Endothelial cell of umbilical vein (primary cell): ENCODE measurements around the gene GALT. TPM values are rescaled to one million over a fixed set of nuclear protein-coding genes. Genes with fewer than 3 reads are reported as not detected.

ENCODE experiments used
- BruUV-seq: library from RNA; stranded (reverse); fragments of 400-500 nt; replicated peaks from 2 replicates; lab custom pipeline; 2021; lab: Mats Ljungman, UMichigan
- CTCF ChIA-PET: fragments of 300-600, 350-600 bp; sonication (Branson Sonifier 250); formaldehyde crosslinking; loops from one replicate; lab custom pipeline; 2021; ENCODE audit warnings: antibody characterized with exemption, inconsistent platforms; lab: Charles Lee
- POLR2A ChIA-PET: fragments of 300-600, 350-600 bp; sonication (Branson Sonifier 250); formaldehyde crosslinking; loops from one replicate; lab custom pipeline; 2021; ENCODE audit warnings: antibody characterized with exemption, inconsistent platforms; lab: Charles Lee
- DNase-seq: peaks from one replicate; pipeline ENCODE4 v3.0.0-alpha.2; 2011; ENCODE audit warnings: low read depth, low spot score
- FAIRE-seq: peaks from 2 replicates; lab custom pipeline; 2011; peaks lifted over from hg19 to GRCh38; lab: Jason Lieb, UNC
- H2AFZ ChIP-seq: 2 replicates; pipeline ENCODE4 v1.6.0; 2012; ENCODE audit warnings: low read depth, low read length, control low read depth, inconsistent platforms
- H3K27ac ChIP-seq: 2 replicates; pipeline ENCODE4 v1.5.1; 2011; ENCODE audit warnings: low read depth, mild to moderate bottlenecking, control low read depth, low read length, moderate library complexity; ENCODE audit not compliant: insufficient read depth
- H3K27me3 ChIP-seq, 2 experiments: 2 replicates each; pipeline versions ENCODE4 v1.6.0 to v1.6.1; 2011; ENCODE audit warnings: low read length in 2 of 2, mixed read lengths in 1 of 2; ENCODE audit not compliant: control insufficient read depth in 2 of 2, insufficient read depth in 2 of 2
- H3K36me3 ChIP-seq, 2 experiments: 2 replicates in 1 of 2; 3 replicates in 1 of 2; pipeline ENCODE4 v1.5.1; 2011; ENCODE audit warnings: low read length in 2 of 2, mild to moderate bottlenecking in 1 of 2, moderate library complexity in 1 of 2; ENCODE audit not compliant: control insufficient read depth in 2 of 2, insufficient read depth in 2 of 2; ENCODE audit errors: extremely low read depth in 1 of 2
- H3K4me1 ChIP-seq: 3 replicates; pipeline ENCODE4 v1.5.1; 2011; ENCODE audit warnings: mild to moderate bottlenecking, low read length; ENCODE audit not compliant: control insufficient read depth, insufficient read depth; ENCODE audit errors: extremely low read depth
- H3K4me2 ChIP-seq: 2 replicates; pipeline ENCODE4 v1.6.1; 2011; ENCODE audit warnings: low read length, control low read depth, mixed read lengths; ENCODE audit not compliant: insufficient read depth
- H3K4me3 ChIP-seq, 3 experiments: fragments of 200-600 bp in 1 of 3; sonication (generic), shearing (Covaris generic) in 1 of 3; replicated peaks in 1 of 3; 2 replicates each; pipeline ENCODE4 v1.5.1; 2011 to 2016; ENCODE audit warnings: control low read depth in 3 of 3, low read length in 3 of 3, mild to moderate bottlenecking in 2 of 3, inconsistent platforms in 1 of 3, low read depth in 1 of 3, moderate library complexity in 1 of 3; ENCODE audit not compliant: insufficient read depth in 1 of 3
- H3K79me2 ChIP-seq: 2 replicates; pipeline ENCODE4 v1.6.0; 2012; ENCODE audit warnings: low read length, inconsistent platforms; ENCODE audit not compliant: control insufficient read depth, insufficient read depth
- H3K9ac ChIP-seq: replicated peaks from 2 replicates; pipeline ENCODE3; 2011; ENCODE audit warnings: low read length, control low read depth; ENCODE audit not compliant: insufficient read depth; ENCODE audit errors: extremely low read depth
- H3K9me1 ChIP-seq: replicated peaks from 3 replicates; pipeline ENCODE4 v1.6.0; 2011; ENCODE audit warnings: mild to moderate bottlenecking, low read length; ENCODE audit not compliant: control insufficient read depth, insufficient read depth; ENCODE audit errors: extremely low read depth
- H3K9me3 ChIP-seq: replicated peaks from 2 replicates; pipeline ENCODE4 v1.5.1; 2012; ENCODE audit warnings: low read length, inconsistent platforms; ENCODE audit not compliant: control insufficient read depth, insufficient read depth
- H4K20me1 ChIP-seq: replicated peaks from 2 replicates; pipeline ENCODE3; 2011; ENCODE audit warnings: mild to moderate bottlenecking, low read length; ENCODE audit not compliant: control insufficient read depth, insufficient read depth; ENCODE audit errors: extremely low read depth
- EZH2 ChIP-seq: IDR thresholded peaks from 2 replicates; pipeline ENCODE4 v1.6.1; 2012; ENCODE audit warnings: borderline replicate concordance, low read depth, mild to moderate bottlenecking, moderate library complexity, low read length, inconsistent platforms; ENCODE audit not compliant: severe bottlenecking
- FOS ChIP-seq: IDR thresholded peaks from 2 replicates; pipeline ENCODE4 v1.6.1; 2011; ENCODE audit warnings: mild to moderate bottlenecking, low read length, moderate library complexity, borderline replicate concordance; ENCODE audit not compliant: insufficient read depth
- GATA2 ChIP-seq: IDR thresholded peaks from 2 replicates; pipeline ENCODE4 v1.7.0; 2011; ENCODE audit warnings: low read depth, mild to moderate bottlenecking, moderate library complexity, mixed read lengths, low read length; ENCODE audit not compliant: insufficient read length, insufficient read depth
- JUN ChIP-seq: IDR thresholded peaks from 2 replicates; pipeline ENCODE4 v1.6.1; 2011; ENCODE audit warnings: borderline replicate concordance, low read depth; ENCODE audit not compliant: insufficient read length, insufficient read depth
- MYC ChIP-seq: IDR thresholded peaks from one replicate; pipeline ENCODE4 v1.6.1; 2011; ENCODE audit warnings: mild to moderate bottlenecking, low read depth, low read length
- POLR2A ChIP-seq: IDR thresholded peaks from 2 replicates; pipeline ENCODE4 v1.6.1; 2012; ENCODE audit warnings: low read depth, mild to moderate bottlenecking, control low read depth, low read length
- POLR2AphosphoS5 ChIP-seq: IDR thresholded peaks from 2 replicates; pipeline ENCODE4 v1.6.1; 2012; ENCODE audit warnings: low read depth, mild to moderate bottlenecking, control low read depth, low read length, moderate library complexity; ENCODE audit not compliant: insufficient read depth
- dilution Hi-C: fragments of 300-500 bp; cut with MboI; formaldehyde crosslinking; loops from one replicate; pipeline ENCODE4 v1.15.0; 2019; ENCODE audit warnings: low sequenced_read_pairs; ENCODE audit not compliant: extremely low pct_ligation_motif_present
- intact Hi-C: fragments of 100-400 bp; cut with micrococcal nuclease; formaldehyde crosslinking; loops from one replicate; pipeline ENCODE4 v1.10.0; 2022
- polyA plus RNA-seq, 4 experiments: library from polyadenylated mRNA; depleted of rRNA in 3 of 4; stranded (reverse) in 3 of 4; unstranded in 1 of 4; fragments of >200 nt; gene quantifications; 2 replicates each; pipeline versions ENCODE4 v1.2.1 to v1.2.3, GENCODE V29; 2011 to 2012; ENCODE audit warnings: missing spikeins in 1 of 4
- total RNA-seq: library from RNA; stranded (reverse); gene quantifications from 2 replicates; pipeline ENCODE4 v1.2.3, GENCODE V29; 2021

Gene GALT
- total and polyA plus RNA-seq, 2 donors (not counting 3 experiments of a cell fraction or from before 2014, with no cell fraction given), result 36.6 to 58.5 TPM

DNA sequence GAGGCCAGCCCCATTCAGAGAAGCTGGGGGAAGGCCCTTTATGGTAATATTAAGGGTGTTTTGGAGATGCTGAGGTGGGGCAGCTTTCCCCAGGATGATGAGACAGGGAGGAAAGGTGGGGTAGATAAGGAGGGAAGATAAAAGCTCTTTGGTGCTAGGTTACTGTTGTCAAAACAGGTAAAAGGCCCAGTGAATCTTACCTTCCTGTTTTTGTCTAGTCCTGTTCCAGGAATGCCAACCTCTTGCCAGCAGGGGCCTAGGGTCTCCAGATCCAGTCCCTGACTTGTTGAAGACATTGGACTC is 16.8 kb downstream of the GALT start:
- Histone ChIP-seq H3K79me2 (no peaks in the 10 kb centered on the region), H3K4me2 (no peak overlapping the region), H3K27me3 (no peaks in the 10 kb centered on the region), H3K9ac (no peak overlapping the region), H3K27ac (no peak overlapping the region), H3K4me3 (no peak overlapping the region), H2AFZ (no peak overlapping the region), H3K4me1 (peaks cover 5% of the 10 kb centered on the region), H4K20me1 (no peaks in the 10 kb centered on the region), H3K36me3 (no peaks in the 10 kb centered on the region), H3K9me3 (no peaks in the 10 kb centered on the region), H3K9me1 (no peaks in the 10 kb centered on the region)
- intact Hi-C loops (no loop called here), dilution Hi-C loops (no loop called here)
- ChIA-PET POLR2A (no interaction called here), CTCF (interaction anchor here (1.5 to 2.3 kb wide), 3 partner anchors 12 to 39 kb away, joined by 6 to 9 read pairs (median 8); partner anchors contain the start of genes GALT and IL11RA)
- BruUV-seq, result no TSS peak
- FAIRE-seq (no peak), DNase-seq (no peak)
- TF ChIP-seq POLR2A (no peak), MYC (no peak), FOS (no peak), POLR2AphosphoS5 (no peak), EZH2 (no peak), GATA2 (no peak), JUN (no peak)
